ENCODE results near the gene AAMDC.
"Not testable (repeated sequence)": the region's sequence is repeated elsewhere in the genome, so short reads cannot be mapped to it uniquely, and the experiment has no call there.

The AAMDC gene

DNA sequence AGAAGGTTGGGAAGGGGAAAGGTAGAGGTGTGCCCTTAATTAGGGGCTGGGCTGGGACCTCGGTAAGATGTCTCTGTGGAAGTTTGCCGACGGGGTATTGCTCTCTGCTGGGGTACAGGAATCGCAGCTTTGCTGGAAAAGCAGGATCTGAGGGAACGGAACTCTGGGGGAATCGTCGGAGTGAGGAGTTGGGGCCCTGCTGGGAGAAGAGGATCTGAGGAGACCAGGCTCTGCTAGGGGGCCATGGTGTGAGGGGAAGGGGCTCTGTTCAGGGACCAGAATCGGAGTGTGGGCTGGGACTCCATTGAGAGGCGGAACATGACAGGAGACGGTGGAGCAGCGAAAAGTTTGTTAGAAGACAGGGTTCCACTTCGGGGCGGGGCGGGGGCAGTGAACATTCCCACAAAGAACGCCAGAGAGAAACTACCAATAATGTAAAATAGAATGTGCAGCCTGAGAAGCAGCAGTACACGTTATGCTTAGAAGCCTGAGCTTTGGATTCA is 456 bp downstream of the AAMDC start:
- peak; percentile 43 for DNase-seq (ENCODE audit: low spot score)

DNA sequence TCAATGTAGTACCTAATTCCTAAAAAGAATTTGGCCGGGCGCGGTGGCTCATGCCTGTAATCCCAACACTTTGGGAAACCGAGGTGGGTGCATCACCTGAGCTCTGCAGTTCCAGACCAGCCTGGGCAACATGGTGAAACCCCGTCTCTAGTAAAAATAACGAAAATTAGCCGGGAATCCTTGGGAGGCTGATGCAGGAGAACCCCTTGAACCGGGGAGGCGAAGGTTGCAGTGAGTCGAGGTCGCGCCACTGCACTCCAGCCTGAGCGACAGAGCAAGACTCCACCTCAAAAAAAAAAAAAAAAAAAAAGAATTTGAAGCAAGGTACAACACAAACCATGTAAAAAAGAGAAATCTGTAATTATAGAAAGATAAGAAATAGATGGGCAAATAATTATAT is 1.2 kb downstream of the AAMDC start:
- not testable (repeated sequence) for DNase-seq (ENCODE audit: low spot score)

DNA sequence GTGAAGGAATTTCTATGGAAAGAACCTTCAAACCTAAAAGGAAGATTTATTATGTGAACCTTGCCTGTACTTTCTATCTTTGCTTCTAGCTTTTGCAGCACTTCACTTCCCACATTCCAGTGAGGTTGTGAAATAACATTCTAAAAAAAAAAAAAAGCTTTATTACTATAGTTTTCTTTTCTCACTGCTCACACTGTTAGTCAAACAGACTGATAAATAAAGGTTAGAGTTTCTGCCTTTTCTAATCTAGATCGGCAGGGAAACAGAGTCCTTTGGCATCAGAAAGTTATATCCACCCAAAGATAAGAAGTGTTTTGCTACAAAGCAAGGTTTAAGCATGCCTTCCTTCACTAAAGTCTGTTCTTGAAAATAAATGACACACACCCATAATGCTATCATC is 2.8 kb downstream of the AAMDC start:
- no peak for DNase-seq (ENCODE audit: low spot score)

DNA sequence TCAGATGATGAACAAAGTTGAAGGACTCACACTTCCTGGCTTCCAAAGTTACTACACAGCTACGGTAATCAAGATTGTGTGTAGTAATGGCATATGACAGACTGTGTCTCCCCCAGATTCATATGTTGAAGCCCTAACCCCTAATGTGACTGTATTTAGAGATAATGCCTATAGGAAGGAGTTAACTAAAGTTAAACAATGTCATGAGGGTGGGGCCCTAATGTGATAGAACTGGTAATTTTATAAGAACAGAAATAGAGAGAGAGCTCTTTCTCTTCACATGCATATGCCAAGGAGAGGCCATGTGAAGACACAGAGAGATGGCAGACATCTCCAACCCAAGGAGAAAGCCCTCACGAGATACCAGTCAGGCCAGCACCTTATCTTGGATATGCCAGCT is 8.0 kb downstream of the AAMDC start:
- DNase-seq (ENCODE audit: low spot score): no peak

DNA sequence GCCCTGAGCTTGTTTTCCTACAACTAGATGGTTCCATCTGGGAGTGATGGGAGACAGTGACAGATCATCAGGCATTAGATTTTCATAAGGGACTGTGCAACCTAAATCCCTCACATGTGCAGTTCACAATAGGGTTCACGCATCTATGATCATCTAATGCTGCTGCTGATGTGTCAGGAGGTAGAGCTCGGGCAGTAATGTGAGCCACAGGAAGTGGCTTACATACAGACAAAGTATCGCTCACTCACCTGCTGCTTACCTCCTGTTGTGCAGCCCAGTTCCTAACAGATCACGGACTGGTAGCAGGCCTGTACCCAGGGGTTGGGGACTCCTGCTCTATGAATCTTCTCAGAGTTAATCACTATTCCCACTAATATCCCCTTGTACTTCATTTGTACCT is 12.4 kb downstream of the AAMDC start:
- no peak for DNase-seq (ENCODE audit: low spot score)

DNA sequence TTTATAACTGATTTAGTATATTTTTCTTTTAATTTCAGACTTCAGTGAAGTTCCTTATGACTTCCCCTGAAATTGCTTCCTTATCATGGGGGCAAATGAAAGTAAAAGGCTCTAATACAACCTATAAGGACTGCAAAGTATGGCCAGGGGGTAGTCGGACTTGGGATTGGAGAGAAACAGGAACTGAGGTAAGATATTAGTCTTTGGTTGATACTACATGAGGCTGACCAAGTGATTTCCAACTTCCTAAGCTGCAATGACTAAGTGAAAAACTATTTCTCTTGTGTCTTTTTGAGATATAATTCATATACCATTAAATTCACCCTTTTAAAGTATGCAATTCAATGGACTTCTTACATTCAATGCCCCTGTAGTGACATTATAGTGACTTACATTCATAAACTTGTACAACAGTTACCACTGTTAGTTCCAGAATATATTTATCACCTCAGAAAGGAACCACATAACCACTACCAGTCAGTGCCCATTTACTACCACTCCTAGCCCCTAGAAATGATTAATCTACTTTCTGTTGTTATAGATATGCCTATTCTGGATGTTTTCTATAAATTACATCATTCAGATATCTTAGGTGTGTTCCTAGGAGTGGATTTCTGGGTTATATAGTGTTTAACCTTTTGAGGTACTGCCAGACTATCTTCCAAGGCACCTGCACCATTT is 21.6 kb downstream of the AAMDC start:
- DNase-seq (ENCODE audit: low spot score): peak; percentile 22

DNA sequence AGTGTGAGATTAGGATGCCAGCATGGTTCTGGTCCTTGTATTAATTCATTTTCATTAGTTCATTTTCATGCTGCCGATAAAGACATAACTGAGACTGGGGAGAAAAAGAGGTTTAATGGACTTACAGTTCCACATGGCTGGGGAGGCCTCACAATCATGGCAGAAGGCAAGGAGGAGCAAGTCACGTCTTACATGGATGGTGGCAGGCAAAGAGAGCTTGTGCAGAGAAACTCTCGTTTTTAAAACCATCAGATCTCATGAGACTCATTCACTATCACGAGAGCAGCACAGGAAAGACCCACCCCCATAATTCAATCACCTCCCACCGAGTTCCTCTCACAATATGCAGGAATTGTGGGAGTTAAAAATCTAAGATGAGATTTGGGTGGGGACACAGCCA is 22.8 kb downstream of the AAMDC start:
- DNase-seq (ENCODE audit: low spot score): not testable (repeated sequence)

DNA sequence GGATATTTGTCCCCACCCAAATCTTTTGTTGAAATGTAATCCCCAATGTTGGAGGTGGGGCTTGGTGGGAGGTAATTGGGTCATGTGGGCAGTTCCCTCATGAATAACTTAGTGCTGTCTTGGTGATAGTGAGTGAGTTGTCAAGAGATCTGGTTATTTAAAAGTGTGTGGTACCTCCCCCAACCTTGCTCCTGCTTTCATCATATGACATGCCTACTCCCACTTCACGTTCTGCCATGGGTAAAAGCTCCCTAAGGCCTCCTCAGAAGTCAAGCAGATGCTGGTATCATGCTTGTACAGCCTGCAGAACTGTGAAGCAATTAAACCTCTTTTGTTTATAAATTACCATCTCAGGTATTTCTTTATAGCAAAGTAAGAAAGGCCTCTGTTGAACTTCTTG is 30.6 kb downstream of the AAMDC start:
- no peak for DNase-seq (ENCODE audit: low spot score)

DNA sequence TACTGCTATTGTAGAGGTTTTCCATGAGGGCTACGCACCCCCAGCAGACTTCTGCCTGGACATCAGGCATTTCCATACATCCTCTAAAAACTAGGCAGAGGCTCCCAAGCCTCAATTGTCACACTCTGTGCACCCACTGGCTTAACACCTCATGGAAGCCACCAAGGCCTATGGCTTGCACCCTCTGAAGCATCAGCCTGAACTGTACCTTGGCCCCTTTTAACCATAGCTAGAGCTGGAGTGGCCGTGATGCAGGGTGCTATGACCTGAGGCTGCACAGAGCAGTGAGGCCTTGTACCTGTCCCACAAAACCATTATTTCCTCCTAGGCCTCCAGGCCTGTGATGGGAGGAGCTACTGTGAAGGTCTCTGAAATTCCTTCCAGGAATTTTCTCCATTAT is 33.9 kb downstream of the AAMDC start:
- DNase-seq (ENCODE audit: low spot score): no peak

DNA sequence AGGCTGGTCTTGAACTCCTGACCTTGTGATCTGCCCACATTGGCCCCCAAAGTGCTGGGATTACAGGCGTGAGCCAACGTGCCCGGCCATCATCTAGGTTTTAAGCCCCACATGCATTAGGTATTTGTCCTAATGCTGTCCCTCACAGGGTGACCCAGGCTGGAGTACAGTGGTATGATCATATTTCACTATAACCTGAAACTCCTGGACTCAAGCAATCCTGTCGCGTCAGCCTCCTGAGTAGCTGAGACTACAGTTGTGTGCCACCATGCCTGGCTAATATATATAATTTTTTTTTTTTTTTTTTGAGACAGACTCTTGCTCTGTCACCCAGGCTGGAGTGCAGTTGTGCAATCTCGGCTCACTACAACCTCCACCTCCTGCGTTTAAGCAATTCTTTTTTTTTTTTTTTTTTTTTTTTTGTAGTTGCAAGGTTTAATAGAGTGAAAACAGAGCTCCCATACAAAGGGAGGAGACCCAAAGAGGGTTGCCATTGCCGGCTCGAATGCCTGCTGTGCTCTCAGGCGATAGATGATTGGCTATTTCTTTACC is 37.0 kb downstream of the AAMDC start:
- not testable (repeated sequence) for DNase-seq (ENCODE audit: low spot score)

DNA sequence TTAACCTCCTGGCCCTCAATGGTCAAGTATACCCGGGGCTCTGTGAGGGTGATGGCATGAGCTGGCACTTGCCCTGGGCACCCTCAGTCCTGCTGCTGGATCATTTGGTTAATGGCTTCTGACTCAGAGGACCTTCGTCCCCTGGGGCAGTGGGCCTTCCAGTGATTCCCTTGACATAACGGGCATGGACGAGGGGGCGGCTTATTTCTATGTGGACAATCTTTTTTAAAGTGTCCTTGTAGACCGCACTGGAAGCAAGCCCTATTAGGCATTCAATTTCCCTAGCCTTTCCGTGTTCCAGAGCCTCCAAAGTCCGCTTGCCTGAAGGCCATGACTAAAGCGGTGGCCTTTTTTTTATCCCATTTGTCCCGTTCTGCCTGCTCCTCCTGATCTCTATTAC is 40.5 kb downstream of the AAMDC start:
- not testable (repeated sequence) for DNase-seq (ENCODE audit: low spot score)

DNA sequence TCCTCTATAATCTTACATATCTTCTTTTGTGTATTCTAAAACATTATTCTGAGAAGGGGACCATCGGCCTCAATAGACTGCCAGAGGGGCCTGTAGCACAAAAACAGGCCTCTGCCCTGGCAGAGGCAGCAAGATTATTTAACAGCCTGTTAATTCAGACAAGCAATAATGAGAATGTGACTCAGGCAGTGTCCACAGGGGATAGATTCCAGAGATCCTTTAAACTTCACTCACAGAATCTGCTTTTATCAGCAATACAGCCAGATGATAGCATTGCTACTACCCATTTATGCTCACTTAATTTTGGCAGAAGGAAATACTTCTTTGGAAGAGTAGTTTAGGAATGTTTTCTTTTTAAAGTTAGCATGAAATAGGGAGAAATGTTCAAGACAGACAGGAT is 44.9 kb downstream of the AAMDC start:
- DNase-seq (ENCODE audit: low spot score): no peak

DNA sequence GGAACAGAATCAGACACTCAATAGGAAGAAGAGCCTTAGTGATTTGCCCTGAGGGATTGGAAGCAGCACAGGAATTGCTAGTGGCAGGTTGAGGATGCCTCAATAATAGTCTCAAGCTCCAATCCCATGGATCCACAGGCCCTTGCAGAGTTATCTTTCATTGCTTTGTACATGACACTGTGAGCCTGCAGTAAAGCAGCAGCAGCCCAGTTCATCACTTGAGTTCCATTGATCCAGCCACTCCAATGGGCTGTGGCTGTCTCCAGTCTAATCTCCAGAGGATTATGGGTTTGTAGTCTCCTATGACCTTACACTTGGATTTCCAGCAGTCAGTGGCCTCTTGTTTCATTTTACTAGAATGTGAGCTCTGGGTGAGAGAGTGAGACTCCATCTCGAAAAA is 45.4 kb downstream of the AAMDC start:
- DNase-seq (ENCODE audit: low spot score): no peak

DNA sequence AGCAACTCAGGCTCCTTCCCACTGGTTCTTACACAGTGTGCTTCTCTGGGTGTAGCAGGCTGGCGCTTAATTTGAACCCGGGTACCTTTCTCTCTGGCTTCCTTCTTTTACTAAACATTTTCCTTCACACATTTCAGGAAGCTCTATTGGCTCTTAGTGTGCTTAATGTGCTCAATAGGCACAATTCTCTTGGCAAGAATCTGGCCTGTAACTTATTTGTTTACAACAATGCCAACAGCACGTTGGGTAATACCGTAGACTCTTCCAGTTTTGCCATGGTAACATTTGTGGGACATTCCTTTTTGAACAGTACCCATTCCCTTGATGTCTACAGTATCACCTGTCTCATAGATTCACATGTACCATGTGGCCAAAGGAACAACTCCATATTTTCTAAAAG is 47.8 kb downstream of the AAMDC start:
- no peak for DNase-seq (ENCODE audit: low spot score)

DNA sequence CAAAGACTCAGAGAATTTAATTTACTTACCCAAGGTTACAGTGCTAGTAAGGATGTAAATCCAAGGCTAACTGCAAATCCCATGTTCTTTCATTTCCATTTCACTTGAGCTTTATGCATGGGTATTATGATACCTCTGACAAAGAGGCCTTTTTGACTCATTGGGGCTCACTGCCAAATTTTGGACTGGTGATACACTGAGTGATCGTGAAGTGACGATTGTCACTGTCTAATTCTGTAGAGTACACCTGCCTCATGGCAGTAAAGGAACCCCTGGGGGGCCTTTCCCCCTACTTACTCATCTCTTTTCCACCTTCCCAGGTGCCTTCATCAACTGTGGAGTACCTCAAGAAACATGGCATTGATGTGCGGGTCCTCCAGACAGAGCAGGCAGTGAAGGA is 50.9 kb downstream of the AAMDC start:
- no peak for DNase-seq (ENCODE audit: low spot score)

DNA sequence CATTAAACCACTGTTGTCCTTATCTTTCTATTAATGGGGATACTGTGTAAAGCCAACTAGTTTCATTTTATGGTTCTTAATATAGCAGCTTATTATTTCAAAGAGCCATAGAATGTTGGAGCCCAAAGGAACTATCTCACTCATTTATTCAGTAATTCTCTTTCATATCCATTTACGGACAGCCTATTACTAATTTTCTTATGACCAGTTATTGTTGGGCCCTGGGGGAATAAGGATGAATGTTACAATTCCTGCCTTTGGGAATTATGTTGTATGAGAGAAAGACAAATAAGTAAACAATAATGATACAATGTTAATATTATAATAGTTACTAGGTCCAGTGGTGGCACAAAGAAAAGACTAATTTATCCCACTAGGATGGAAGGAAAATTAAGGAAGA is 52.4 kb downstream of the AAMDC start:
- DNase-seq (ENCODE audit: low spot score): no peak

DNA sequence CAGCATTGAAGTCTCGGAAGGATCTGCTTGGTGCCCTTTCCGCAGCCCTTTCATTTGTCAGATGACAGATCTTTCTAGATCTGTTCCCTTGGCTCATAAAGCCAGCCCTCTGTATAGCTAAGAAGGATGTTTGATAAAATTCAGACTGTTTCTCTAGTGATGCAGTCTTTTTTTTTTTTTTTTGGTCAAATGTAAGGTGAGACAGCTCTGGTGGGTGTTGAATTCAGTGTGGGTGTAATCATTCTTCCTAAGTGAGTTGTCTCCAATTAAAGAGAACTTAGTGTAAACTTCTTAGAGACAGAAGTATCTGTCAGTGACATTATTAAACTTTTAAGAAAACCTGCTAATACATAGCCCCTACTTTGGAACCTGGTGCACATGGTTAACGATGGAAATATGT is 53.3 kb downstream of the AAMDC start:
- no peak for DNase-seq (ENCODE audit: low spot score)

DNA sequence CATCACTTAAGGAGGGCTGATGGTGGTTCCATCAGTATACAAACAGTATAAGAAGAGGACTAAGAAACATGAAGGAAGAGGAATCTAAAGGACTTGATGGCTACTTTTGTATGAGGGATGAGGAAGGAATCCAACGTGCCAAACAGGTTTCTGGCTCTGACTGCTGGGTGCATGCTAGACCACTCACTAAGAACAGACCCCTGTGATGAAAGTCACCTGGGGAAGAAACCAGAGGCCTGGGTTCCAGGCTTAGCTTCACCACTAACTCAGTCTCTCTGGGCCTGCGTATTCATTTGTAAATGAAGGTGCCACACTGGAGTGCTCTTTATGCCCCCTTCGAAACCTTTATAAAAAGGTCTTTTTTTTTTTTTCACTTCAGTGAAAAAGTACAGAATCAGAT is 55.1 kb downstream of the AAMDC start:
- no peak for DNase-seq (ENCODE audit: low spot score)

DNA sequence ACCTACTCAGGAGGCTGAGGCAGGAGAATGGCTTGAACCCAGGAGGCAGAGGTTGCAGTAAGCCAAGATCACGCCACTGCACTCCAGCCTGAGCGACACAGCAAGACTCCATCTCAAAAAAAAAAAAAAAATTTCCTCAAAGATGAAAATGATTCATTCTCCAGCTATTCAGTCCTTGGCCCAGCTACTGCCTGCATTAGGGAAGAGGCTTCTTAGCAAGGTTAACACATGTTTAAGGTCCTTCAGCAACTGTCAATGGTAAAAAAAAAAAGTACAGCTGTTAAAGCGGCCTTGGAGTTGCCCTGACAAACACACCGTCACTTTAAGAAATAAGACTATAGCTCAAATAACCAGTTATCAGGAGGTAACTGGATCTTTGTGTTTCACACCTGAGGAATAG is 57.3 kb downstream of the AAMDC start:
- peak; percentile 16 for DNase-seq (ENCODE audit: low spot score)

DNA sequence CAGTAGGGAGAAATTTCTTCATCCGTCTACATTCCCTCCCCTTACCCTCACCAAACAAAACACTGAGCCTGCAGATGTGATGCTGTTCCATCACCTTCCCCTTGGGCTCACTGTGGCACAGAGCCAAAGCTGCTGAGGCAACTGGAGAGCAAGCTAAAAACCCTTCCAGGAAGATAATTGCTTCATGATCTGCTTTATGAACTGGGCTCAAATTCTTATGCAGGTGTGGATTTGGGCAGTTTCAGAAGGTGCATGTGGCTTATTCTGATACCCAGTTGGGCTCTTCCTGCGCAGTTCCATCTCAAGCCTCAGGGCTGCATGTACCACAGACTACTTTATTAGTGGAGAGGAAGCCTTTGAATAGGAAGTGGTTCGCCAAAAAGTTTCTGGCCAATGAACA is 58.3 kb downstream of the AAMDC start:
- DNase-seq (ENCODE audit: low spot score): peak; percentile 16

DNA sequence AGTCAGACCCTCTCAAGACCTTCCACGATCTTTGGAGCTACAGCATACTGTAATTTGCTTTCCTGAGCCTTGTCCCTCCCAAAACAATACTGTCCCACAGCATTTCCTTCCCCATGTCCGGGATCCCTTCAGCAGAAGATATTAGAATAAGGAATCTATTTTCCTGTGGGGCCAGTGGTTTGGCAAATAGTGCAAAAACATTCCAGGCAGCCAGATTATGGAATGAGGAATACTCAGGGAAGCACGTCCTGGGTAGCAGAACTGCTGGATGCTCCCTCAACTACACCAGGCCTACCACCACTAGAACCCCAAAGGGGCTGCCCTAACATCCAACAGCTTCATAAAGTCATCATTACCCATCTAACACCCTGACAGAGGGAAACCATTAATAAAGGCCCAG is 61.5 kb downstream of the AAMDC start:
- DNase-seq (ENCODE audit: low spot score): no peak

DNA sequence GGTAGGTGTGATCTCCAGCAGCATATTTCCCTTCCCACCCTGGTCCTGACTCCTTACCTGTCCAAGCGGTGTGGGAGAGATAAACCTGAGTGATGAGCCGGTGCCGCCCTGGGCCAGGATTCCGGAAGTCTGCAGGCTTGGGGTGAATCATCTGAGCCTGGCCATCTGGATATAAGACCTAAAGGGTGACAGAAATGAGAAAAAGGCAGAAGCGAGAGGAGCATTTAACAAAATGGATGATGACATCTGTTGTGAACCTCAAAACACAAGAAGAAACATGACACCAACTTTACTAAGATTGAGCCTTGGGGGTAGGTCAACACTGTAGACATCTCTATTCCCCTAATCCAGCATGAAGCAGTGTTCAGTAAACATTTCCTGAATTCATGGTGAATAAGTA is 62.8 kb downstream of the AAMDC start:
- no peak for DNase-seq (ENCODE audit: low spot score)

DNA sequence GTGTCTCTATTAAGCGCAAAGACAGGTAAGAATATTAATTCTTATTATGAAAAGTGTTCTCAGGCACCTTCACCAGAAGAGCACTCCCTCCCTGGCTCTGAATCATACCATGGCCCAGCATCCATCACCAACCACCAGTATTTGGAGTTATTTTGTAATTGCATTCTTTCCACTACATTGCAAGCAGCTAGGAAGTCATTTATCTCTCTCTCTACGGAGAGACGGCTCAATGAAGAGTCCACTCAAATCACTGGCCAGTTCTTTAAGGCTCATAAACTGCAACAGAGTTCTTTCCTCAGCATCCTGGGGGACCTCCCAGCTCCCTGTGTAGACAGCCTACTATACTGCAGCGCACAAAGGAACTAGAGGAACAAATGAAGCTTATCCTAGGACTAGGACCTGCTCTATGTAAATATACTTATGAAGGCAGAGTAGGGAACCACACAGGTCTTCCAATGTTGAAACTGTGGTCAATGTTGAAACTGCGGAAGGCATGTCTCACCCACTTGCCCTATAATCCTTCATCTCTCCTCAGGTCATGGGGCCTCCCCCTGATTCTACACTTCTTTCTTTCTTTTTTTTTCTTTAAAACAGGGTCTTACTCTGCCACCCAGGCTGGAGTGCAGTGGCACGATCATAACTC is 63.4 kb downstream of the AAMDC start:
- DNase-seq (ENCODE audit: low spot score): no peak

DNA sequence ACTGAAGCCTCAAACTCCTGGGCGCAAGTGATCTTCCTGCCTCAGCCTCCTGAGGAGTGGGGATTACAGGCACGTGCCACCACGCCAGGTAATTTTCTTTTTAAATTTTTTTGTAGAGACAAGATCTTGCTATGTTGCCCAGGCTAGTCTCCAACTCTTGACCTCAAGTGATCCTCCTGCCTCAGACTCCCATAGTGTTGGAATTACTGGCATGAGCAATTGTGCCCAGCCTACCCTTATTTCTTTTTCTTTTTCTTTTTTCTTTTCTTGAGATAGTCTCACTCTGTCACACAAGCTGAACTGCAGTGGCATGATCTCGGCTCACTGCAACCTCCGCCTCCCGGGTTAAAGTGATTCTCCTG is 63.9 kb downstream of the AAMDC start:
- DNase-seq (ENCODE audit: low spot score): no peak
